ENCODE data around the gene NUBP1.
"Not testable (repeated sequence)": the region's sequence is repeated elsewhere in the genome, so short reads cannot be mapped to it uniquely, and the experiment has no call there.

Gene NUBP1

GRCh38 chr16:10752843-10753523 is 9.3 kb downstream of the NUBP1 start:
- no peak for DNase-seq

GRCh38 chr16:10753670-10754069 is 10.0 kb downstream of the NUBP1 start:
- DNase-seq = no peak

GRCh38 chr16:10754941-10755340 is 11.3 kb downstream of the NUBP1 start:
- no peak for DNase-seq

- no peak for DNase-seq
Measured at GRCh38 chr16:10756574-10756973, 12.9 kb downstream of the NUBP1 start.

- DNase-seq = no peak
Measured at GRCh38 chr16:10760858-10761257, 17.2 kb downstream of the NUBP1 start.

- DNase-seq = no peak
Measured at GRCh38 chr16:10761373-10761772, 17.7 kb downstream of the NUBP1 start.

- DNase-seq = no peak
Measured at GRCh38 chr16:10762336-10763016, 18.8 kb downstream of the NUBP1 start.

- DNase-seq = no peak
Measured at GRCh38 chr16:10763456-10763855, 19.8 kb downstream of the NUBP1 start.

GRCh38 chr16:10765772-10766171 is 22.1 kb downstream of the NUBP1 start:
- DNase-seq = no peak

- no peak for DNase-seq
Measured at GRCh38 chr16:10767127-10767526, 23.5 kb downstream of the NUBP1 start.

- no peak for DNase-seq
Measured at GRCh38 chr16:10769381-10769780, 25.7 kb downstream of the NUBP1 start.

GRCh38 chr16:10770907-10771306 is 27.3 kb downstream of the NUBP1 start:
- no peak for DNase-seq

- DNase-seq = no peak
Measured at GRCh38 chr16:10776280-10776679, 32.6 kb downstream of the NUBP1 start.

- not testable (repeated sequence) for DNase-seq
Measured at GRCh38 chr16:10776923-10777322, 33.3 kb downstream of the NUBP1 start.

- DNase-seq = no peak
Measured at GRCh38 chr16:10777356-10777755, 33.7 kb downstream of the NUBP1 start.

- DNase-seq = not testable (repeated sequence)
Measured at GRCh38 chr16:10779908-10780307, 36.3 kb downstream of the NUBP1 start.

GRCh38 chr16:10780628-10781027 is 37.0 kb downstream of the NUBP1 start:
- no peak for DNase-seq

GRCh38 chr16:10782628-10783027 is 39.0 kb downstream of the NUBP1 start:
- no peak for DNase-seq

- DNase-seq = no peak
Measured at GRCh38 chr16:10787304-10787703, 43.7 kb downstream of the NUBP1 start.

- not testable (repeated sequence) for DNase-seq
Measured at GRCh38 chr16:10788630-10789029, 45.0 kb downstream of the NUBP1 start.

- no peak for DNase-seq
Measured at GRCh38 chr16:10791048-10791447, 47.4 kb downstream of the NUBP1 start.

GRCh38 chr16:10799736-10800135 is 56.1 kb downstream of the NUBP1 start:
- DNase-seq = no peak

- DNase-seq = no peak
Measured at GRCh38 chr16:10805334-10805733, 61.7 kb downstream of the NUBP1 start.

GRCh38 chr16:10806698-10807097 is 63.1 kb downstream of the NUBP1 start:
- DNase-seq = no peak

GRCh38 chr16:10808218-10808617 is 64.6 kb downstream of the NUBP1 start:
- no peak for DNase-seq
